Measurements from ENCODE around the gene AGPAT3. TPM values are rescaled to one million over a fixed set of nuclear protein-coding genes. Genes with fewer than 3 reads are reported as not detected.

AGPAT3 gene
- total RNA-seq (100 to 1,000 TPM in 1 of 5 experiments, 10 to 100 TPM in 4; 58.4 to 121 (median 69.0) TPM), polyA plus RNA-seq (10 to 100 TPM; 11.4 to 16.1 TPM), total RNA-seq (75.9 reads per million, percentile 79 among the genes with 10 or more reads in this experiment)

GRCh38 chr21:43864962-43865539 lies at the start of gene AGPAT3:
AGPAT3 (plus strand) TSS chr21:43865223; CDS start chr21:43959682, 94,459 bp downstream.
- H3K36me3 ChIP-seq (ENCODE audit: control insufficient read depth in 2 of 3, insufficient read depth in 3 of 3, low read length in 3 of 3) = peaks cover 0 to 17% (median 0%) of the 10 kb centered on the region in 3 experiments
- peak within 1 kb of the TSS; percentile 72 for H3K27ac ChIP-seq (ENCODE audit: low read depth, low read length)
- H3K27me3 ChIP-seq (ENCODE audit: control insufficient read depth in 2 of 2, insufficient read depth in 2 of 2, low read length in 2 of 2) = no peaks in the 10 kb centered on the region
- intact Hi-C loops (cut with micrococcal nuclease) = loop anchor here (1.0 to 10.0 kb wide), 7 partner anchors 10 to 1060 kb away; partner anchors contain the start of genes CSTB (in 1 of the 2), ITGB2 (in 1 of the 2), PKNOX1 (in 1 of the 2) and RRP1 (in 1 of the 2)
- peaks cover 17 to 18% of the 10 kb centered on the region in 2 donors for H3K4me1 ChIP-seq (ENCODE audit: control insufficient read depth in 2 of 2, insufficient read depth in 2 of 2, low read length in 2 of 2)
- CTCF ChIA-PET = interaction anchor here (0.7 to 1.3 kb wide), 2 partner anchors 75 to 81 kb away, joined by 3 read pairs; no protein-coding TSS in a partner anchor
- peaks cover 0 to 1% (median 0%) of the 10 kb centered on the region in 5 donors for H3K27me3 Mint-ChIP-seq
- no peaks in the 10 kb centered on the region for H3K9me3 ChIP-seq (ENCODE audit: control insufficient read depth in 2 of 3, low read length in 3 of 3)
- peak within 1 kb of the TSS; percentile 62 for H3K4me3 ChIP-seq (ENCODE audit: low read length)
- H3K4me1 Mint-ChIP-seq = peaks cover 26 to 40% (median 34%) of the 10 kb centered on the region in 7 donors
- H3K4me3 Mint-ChIP-seq = peak within 1 kb of the TSS; percentile 79 to 89 (median 85)
- POLR2A ChIA-PET = interaction anchor here (1.5 to 1.8 kb wide), 3 partner anchors 22 to 57 kb away, joined by 4 to 9 read pairs (median 8); no protein-coding TSS in a partner anchor
- no peaks in the 10 kb centered on the region for H3K9me3 Mint-ChIP-seq
- peaks cover 0 to 14% (median 5%) of the 10 kb centered on the region in 5 donors for H3K36me3 Mint-ChIP-seq
- peak within 1 kb of the TSS; percentile 77 to 91 (median 89) for H3K27ac Mint-ChIP-seq
- peak; percentile 15 to 60 (median 38) for DNase-seq
- peak; percentile 43 for ATAC-seq

- H3K27ac Mint-ChIP-seq = no peak overlapping the region
- H3K9me3 Mint-ChIP-seq = peaks cover 4 to 8% (median 6%) of the 10 kb centered on the region in 11 donors
- H3K4me3 Mint-ChIP-seq = no peak overlapping the region
- intact Hi-C loops (cut with micrococcal nuclease) = no loop called here
- Histone ChIP-seq H3K4me3 (ENCODE audit: low read length) (no peak overlapping the region), H3K36me3 (ENCODE audit: control insufficient read depth in 2 of 3, insufficient read depth in 3 of 3, low read length in 3 of 3) (no peaks in the 10 kb centered on the region), H3K27ac (ENCODE audit: low read depth, low read length) (no peak overlapping the region), H3K27me3 (ENCODE audit: control insufficient read depth in 2 of 2, insufficient read depth in 2 of 2, low read length in 2 of 2) (no peaks in the 10 kb centered on the region), H3K4me1 (ENCODE audit: control insufficient read depth in 2 of 2, insufficient read depth in 2 of 2, low read length in 2 of 2) (no peaks in the 10 kb centered on the region), H3K9me3 (ENCODE audit: control insufficient read depth in 2 of 3, low read length in 3 of 3) (peaks cover 0 to 9% (median 0%) of the 10 kb centered on the region in 3 experiments)
- ATAC-seq (no peak), DNase-seq (no peak)
- H3K36me3 Mint-ChIP-seq = peaks cover 5 to 10% (median 8%) of the 10 kb centered on the region in 5 donors
- peaks cover 0 to 13% (median 6%) of the 10 kb centered on the region in 7 donors for H3K4me1 Mint-ChIP-seq
- POLR2A ChIA-PET = no interaction called here
- CTCF ChIA-PET = no interaction called here
- H3K27me3 Mint-ChIP-seq = peaks cover 0 to 6% (median 0%) of the 10 kb centered on the region in 5 donors
Measured at GRCh38 chr21:43815991-43816390, 49.0 kb upstream of the AGPAT3 start.

- Mint-ChIP-seq H3K4me1 (peaks cover 0 to 12% (median 6%) of the 10 kb centered on the region in 7 donors), H3K4me3 (no peak overlapping the region), H3K27ac (no peak overlapping the region), H3K9me3 (peaks cover 4 to 8% (median 6%) of the 10 kb centered on the region in 11 donors), H3K36me3 (peaks cover 5 to 10% (median 8%) of the 10 kb centered on the region in 5 donors), H3K27me3 (peaks cover 0 to 6% (median 0%) of the 10 kb centered on the region in 5 donors)
- H3K4me3 ChIP-seq (ENCODE audit: low read length) = no peak overlapping the region
- intact Hi-C loops (cut with micrococcal nuclease) = no loop called here
- H3K4me1 ChIP-seq (ENCODE audit: control insufficient read depth in 2 of 2, insufficient read depth in 2 of 2, low read length in 2 of 2) = no peaks in the 10 kb centered on the region
- ATAC-seq (no peak), DNase-seq (no peak)
- H3K36me3 ChIP-seq (ENCODE audit: control insufficient read depth in 2 of 3, insufficient read depth in 3 of 3, low read length in 3 of 3) = no peaks in the 10 kb centered on the region
- no peaks in the 10 kb centered on the region for H3K27me3 ChIP-seq (ENCODE audit: control insufficient read depth in 2 of 2, insufficient read depth in 2 of 2, low read length in 2 of 2)
- H3K9me3 ChIP-seq (ENCODE audit: control insufficient read depth in 2 of 3, low read length in 3 of 3) = peaks cover 0 to 9% (median 0%) of the 10 kb centered on the region in 3 experiments
- ChIA-PET CTCF (no interaction called here), POLR2A (no interaction called here)
- no peak overlapping the region for H3K27ac ChIP-seq (ENCODE audit: low read depth, low read length)
Measured at GRCh38 chr21:43816611-43817071, 48.4 kb upstream of the AGPAT3 start.

- Histone ChIP-seq H3K36me3 (ENCODE audit: control insufficient read depth in 2 of 3, insufficient read depth in 3 of 3, low read length in 3 of 3) (no peaks in the 10 kb centered on the region), H3K4me1 (ENCODE audit: control insufficient read depth in 2 of 2, insufficient read depth in 2 of 2, low read length in 2 of 2) (no peaks in the 10 kb centered on the region), H3K4me3 (ENCODE audit: low read length) (no peak overlapping the region), H3K27me3 (ENCODE audit: control insufficient read depth in 2 of 2, insufficient read depth in 2 of 2, low read length in 2 of 2) (no peaks in the 10 kb centered on the region), H3K27ac (ENCODE audit: low read depth, low read length) (no peak overlapping the region), H3K9me3 (ENCODE audit: control insufficient read depth in 2 of 3, low read length in 3 of 3) (peaks cover 0 to 9% (median 0%) of the 10 kb centered on the region in 3 experiments)
- ATAC-seq (peak; percentile 47), DNase-seq (no peak)
- CTCF ChIA-PET = no interaction called here
- Mint-ChIP-seq H3K9me3 (peaks cover 4 to 8% (median 6%) of the 10 kb centered on the region in 11 donors), H3K27me3 (peaks cover 0 to 6% (median 0%) of the 10 kb centered on the region in 5 donors), H3K27ac (no peak overlapping the region), H3K36me3 (peaks cover 5 to 10% (median 8%) of the 10 kb centered on the region in 5 donors), H3K4me1 (peaks cover 0 to 12% (median 6%) of the 10 kb centered on the region in 7 donors), H3K4me3 (no peak overlapping the region)
- POLR2A ChIA-PET = interaction anchor here (0.6 kb wide), 1 partner anchor 276 kb away, joined by 3 read pairs; no protein-coding TSS in a partner anchor
- intact Hi-C loops (cut with micrococcal nuclease) = no loop called here
Measured at GRCh38 chr21:43817157-43818086, 47.6 kb upstream of the AGPAT3 start.

GRCh38 chr21:43818685-43819084 lies 46.3 kb upstream of the AGPAT3 start:
- Mint-ChIP-seq H3K27ac (peak overlapping the region in 3 of 9 donors; percentile 13 to 62 (median 31)), H3K27me3 (peaks cover 0 to 6% (median 0%) of the 10 kb centered on the region in 5 donors), H3K4me1 (peaks cover 0 to 12% (median 6%) of the 10 kb centered on the region in 7 donors), H3K4me3 (no peak overlapping the region), H3K36me3 (peaks cover 5 to 10% (median 8%) of the 10 kb centered on the region in 5 donors), H3K9me3 (peaks cover 4 to 8% (median 6%) of the 10 kb centered on the region in 11 donors)
- ChIA-PET POLR2A (no interaction called here), CTCF (no interaction called here)
- ATAC-seq (peak; percentile 48), DNase-seq (no peak)
- Histone ChIP-seq H3K27ac (ENCODE audit: low read depth, low read length) (no peak overlapping the region), H3K9me3 (ENCODE audit: control insufficient read depth in 2 of 3, low read length in 3 of 3) (peaks cover 0 to 9% (median 0%) of the 10 kb centered on the region in 3 experiments), H3K4me3 (ENCODE audit: low read length) (no peak overlapping the region), H3K4me1 (ENCODE audit: control insufficient read depth in 2 of 2, insufficient read depth in 2 of 2, low read length in 2 of 2) (no peaks in the 10 kb centered on the region), H3K36me3 (ENCODE audit: control insufficient read depth in 2 of 3, insufficient read depth in 3 of 3, low read length in 3 of 3) (no peaks in the 10 kb centered on the region), H3K27me3 (ENCODE audit: control insufficient read depth in 2 of 2, insufficient read depth in 2 of 2, low read length in 2 of 2) (no peaks in the 10 kb centered on the region)
- intact Hi-C loops (cut with micrococcal nuclease) = no loop called here
